PC-3 (cell line): ENCODE measurements around the gene RFPL4A. TPM values are rescaled to one million over a fixed set of nuclear protein-coding genes. Genes with fewer than 3 reads are reported as not detected.

Source experiments
- ATAC-seq: fragments of 200-7000 bp; cut with Tn5 transposase; 2 replicates; pipeline ENCODE4 v1.9.1; 2020; ENCODE audit warnings: mild to moderate bottlenecking, moderate library complexity
- BruUV-seq: library from RNA; stranded (reverse); fragments of 400-500 nt; replicated peaks from 2 replicates; lab custom pipeline; 2021; lab: Mats Ljungman, UMichigan
- CTCF ChIA-PET: fragments of 300-600 bp; sonication (Branson Sonifier 250); formaldehyde crosslinking; loops from one replicate; lab custom pipeline; 2022; ENCODE audit warnings: antibody characterized with exemption; lab: Charles Lee
- POLR2A ChIA-PET: fragments of 300-600 bp; sonication (Branson Sonifier 250); formaldehyde crosslinking; loops from one replicate; lab custom pipeline; 2022; ENCODE audit warnings: antibody characterized with exemption; ENCODE audit not compliant: unreplicated experiment; lab: Charles Lee
- DNase-seq: peaks from one replicate; pipeline ENCODE4 v3.0.0-alpha.2; 2015
- H2AFZ ChIP-seq: fragments of 300-600 bp; sonication (generic); 2 replicates; pipeline ENCODE4 v1.6.0; 2016; ENCODE audit warnings: antibody characterized with exemption, low read length
- H3F3A ChIP-seq: fragments of 300-600 bp; sonication (generic); one replicate; pipeline ENCODE4 v1.6.0; 2017; ENCODE audit warnings: antibody characterized with exemption, low read length, control low read depth, mild to moderate bottlenecking; ENCODE audit not compliant: unreplicated experiment
- H3K27ac ChIP-seq: fragments of 300-600 bp; sonication (generic); 2 replicates; pipeline ENCODE4 v1.5.1; 2016; ENCODE audit warnings: mild to moderate bottlenecking, low read length
- H3K27me3 ChIP-seq: fragments of 300-600 bp; sonication (generic); 2 replicates; pipeline ENCODE4 v1.6.1; 2016; ENCODE audit warnings: low read length, mixed read lengths
- H3K36me3 ChIP-seq: fragments of 300-600 bp; sonication (generic); 2 replicates; pipeline ENCODE4 v1.6.1; 2016; ENCODE audit warnings: low read depth, mixed run types, low read length, mixed read lengths
- H3K4me1 ChIP-seq: fragments of 300-600 bp; sonication (generic); 2 replicates; pipeline ENCODE4 v1.5.1; 2016; ENCODE audit warnings: low read length; ENCODE audit not compliant: insufficient read depth
- H3K4me2 ChIP-seq: fragments of 300-600 bp; sonication (generic); 2 replicates; pipeline ENCODE4 v1.6.0; 2016; ENCODE audit warnings: low read length
- H3K4me3 ChIP-seq: fragments of 300-600 bp; sonication (generic); 2 replicates; pipeline ENCODE4 v1.5.1; 2016; ENCODE audit warnings: mild to moderate bottlenecking, low read length, mixed read lengths
- H3K79me2 ChIP-seq: fragments of 300-600 bp; sonication (generic); 2 replicates; pipeline ENCODE4 v1.6.1; 2017; ENCODE audit warnings: low read length, mixed read lengths
- H3K9ac ChIP-seq: fragments of 300-600 bp; sonication (generic); 2 replicates; pipeline ENCODE4 v1.6.0; 2016; ENCODE audit warnings: mild to moderate bottlenecking, low read length
- H3K9me2 ChIP-seq: fragments of 300-600 bp; sonication (generic); replicated peaks from 2 replicates; pipeline ENCODE4 v1.6.1; 2016; ENCODE audit warnings: mixed run types, low read length, mixed read lengths
- H3K9me3 ChIP-seq: fragments of 300-600 bp; sonication (generic); 2 replicates; pipeline ENCODE4 v1.6.1; 2016; ENCODE audit warnings: low read length, mixed read lengths
- H4K20me1 ChIP-seq: fragments of 300-600 bp; sonication (generic); 2 replicates; pipeline ENCODE4 v1.6.1; 2016; ENCODE audit warnings: low read length, mixed read lengths
- EZH2 ChIP-seq: fragments of 300-600 bp; sonication (generic); IDR thresholded peaks from one replicate; pipeline ENCODE4 v1.6.1; 2017; ENCODE audit warnings: antibody characterized with exemption, mild to moderate bottlenecking, low read length; ENCODE audit not compliant: unreplicated experiment
- EZH2phosphoT487 ChIP-seq: fragments of 300-600 bp; sonication (generic); IDR thresholded peaks from 2 replicates; pipeline ENCODE4 v1.6.1; 2018; ENCODE audit warnings: mild to moderate bottlenecking, antibody characterized with exemption, low read length, borderline replicate concordance
- intact Hi-C: fragments of 100-400 bp; cut with micrococcal nuclease; formaldehyde crosslinking; loops from 2 replicates; pipeline ENCODE4 v1.9.0; 2023
- total RNA-seq: library from RNA; depleted of rRNA; stranded (reverse); fragments of >200 nt; gene quantifications from 2 replicates; pipeline ENCODE4 v1.2.3, GENCODE V29; 2014
- TF ChIP-seq, protein P1 (sequence below): fragments of 300-600 bp; sonication (generic); conservative IDR thresholded peaks from 2 replicates; pipeline ENCODE4 v1.5.1; 2017; ENCODE audit warnings: antibody characterized with exemption, low read depth, mild to moderate bottlenecking, low read length

The RFPL4A gene
- total RNA-seq, 1 experiment from 2014 or later, result not detected

GRCh38 chr19:55778331-55778730 lies 19.4 kb downstream of the RFPL4A start:
- Histone ChIP-seq H3K9me3 (no peaks in the 10 kb centered on the region), H3K27ac (no peak overlapping the region), H3K4me2 (no peak overlapping the region), H3K4me3 (no peak overlapping the region), H3K36me3 (no peaks in the 10 kb centered on the region), H4K20me1 (no peaks in the 10 kb centered on the region), H3K9ac (no peak overlapping the region), H3K4me1 (no peaks in the 10 kb centered on the region), H3K9me2 (no peaks in the 10 kb centered on the region), H2AFZ (no peak overlapping the region), H3F3A (no peaks in the 10 kb centered on the region), H3K27me3 (peaks cover 84% of the 10 kb centered on the region), H3K79me2 (no peaks in the 10 kb centered on the region)
- POLR2A ChIA-PET, result no interaction called here
- intact Hi-C loops, result no loop called here
- CTCF ChIA-PET, result no interaction called here
- DNase-seq, result no peak
- TF ChIP-seq EZH2phosphoT487 (no peak), EZH2 (no peak)
- TF ChIP-seq, protein P1, sequence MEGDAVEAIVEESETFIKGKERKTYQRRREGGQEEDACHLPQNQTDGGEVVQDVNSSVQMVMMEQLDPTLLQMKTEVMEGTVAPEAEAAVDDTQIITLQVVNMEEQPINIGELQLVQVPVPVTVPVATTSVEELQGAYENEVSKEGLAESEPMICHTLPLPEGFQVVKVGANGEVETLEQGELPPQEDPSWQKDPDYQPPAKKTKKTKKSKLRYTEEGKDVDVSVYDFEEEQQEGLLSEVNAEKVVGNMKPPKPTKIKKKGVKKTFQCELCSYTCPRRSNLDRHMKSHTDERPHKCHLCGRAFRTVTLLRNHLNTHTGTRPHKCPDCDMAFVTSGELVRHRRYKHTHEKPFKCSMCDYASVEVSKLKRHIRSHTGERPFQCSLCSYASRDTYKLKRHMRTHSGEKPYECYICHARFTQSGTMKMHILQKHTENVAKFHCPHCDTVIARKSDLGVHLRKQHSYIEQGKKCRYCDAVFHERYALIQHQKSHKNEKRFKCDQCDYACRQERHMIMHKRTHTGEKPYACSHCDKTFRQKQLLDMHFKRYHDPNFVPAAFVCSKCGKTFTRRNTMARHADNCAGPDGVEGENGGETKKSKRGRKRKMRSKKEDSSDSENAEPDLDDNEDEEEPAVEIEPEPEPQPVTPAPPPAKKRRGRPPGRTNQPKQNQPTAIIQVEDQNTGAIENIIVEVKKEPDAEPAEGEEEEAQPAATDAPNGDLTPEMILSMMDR, result no peak
- ATAC-seq, result no peak
- BruUV-seq, result no TSS peak

DNA sequence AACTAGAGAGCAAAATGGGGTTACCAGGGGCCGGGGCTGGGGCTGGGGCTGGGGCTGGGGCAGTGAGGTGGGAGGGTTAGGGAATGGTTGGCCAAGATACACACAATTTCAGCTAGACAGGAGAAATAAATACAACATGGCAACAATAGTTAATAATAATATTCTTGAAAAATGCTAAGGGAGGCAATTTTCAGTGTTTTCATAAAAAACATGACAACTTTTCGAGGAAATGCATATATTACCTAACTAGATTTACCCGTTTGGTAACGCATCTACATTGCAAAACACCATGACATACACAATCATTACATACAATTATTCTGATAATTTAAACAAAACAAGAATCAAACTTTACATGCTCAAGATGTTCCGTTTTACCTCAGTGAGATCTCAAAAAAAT lies 22.2 kb downstream of the RFPL4A start:
- POLR2A ChIA-PET, result no interaction called here
- no peak for ATAC-seq

DNA sequence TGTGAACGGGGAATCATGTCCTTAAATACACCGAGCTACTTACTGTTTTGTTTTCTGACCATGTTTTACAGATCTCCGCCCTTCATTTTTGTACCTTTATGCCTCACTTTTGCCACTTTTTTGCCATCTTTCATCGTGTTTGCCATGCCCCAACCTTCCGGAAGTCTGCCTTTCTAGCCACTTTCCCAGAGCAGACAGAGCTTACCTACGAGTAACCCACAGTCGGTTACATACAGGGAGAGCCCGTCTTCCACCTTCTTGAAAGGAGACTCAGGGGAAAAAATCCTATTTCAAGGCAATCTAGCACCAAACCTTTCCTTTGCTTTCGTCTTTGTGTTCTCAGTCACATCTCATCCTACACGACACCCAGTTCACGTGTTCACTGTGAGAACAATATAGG lies 36.1 kb downstream of the RFPL4A start:
- TF ChIP-seq EZH2phosphoT487, result no peak
- intact Hi-C loops, result no loop called here
- H4K20me1 ChIP-seq, result no peaks in the 10 kb centered on the region
- no peaks in the 10 kb centered on the region for H3K79me2 ChIP-seq
- ATAC-seq, result no peak
- peaks cover 88% of the 10 kb centered on the region for H3K27me3 ChIP-seq
- H3K9ac ChIP-seq, result no peak overlapping the region
- H3K27ac ChIP-seq, result no peak overlapping the region
- no peak overlapping the region for H2AFZ ChIP-seq
- H3F3A ChIP-seq, result no peaks in the 10 kb centered on the region
- ChIA-PET CTCF (no interaction called here), POLR2A (no interaction called here)
- H3K9me3 ChIP-seq, result no peaks in the 10 kb centered on the region
- no peaks in the 10 kb centered on the region for H3K9me2 ChIP-seq
- no peaks in the 10 kb centered on the region for H3K36me3 ChIP-seq
- no TSS peak for BruUV-seq
- no peak overlapping the region for H3K4me2 ChIP-seq
- no peaks in the 10 kb centered on the region for H3K4me1 ChIP-seq
- no peak overlapping the region for H3K4me3 ChIP-seq
- DNase-seq, result no peak

More for the DNA sequence above, 22.2 kb downstream of the RFPL4A start:
- no peaks in the 10 kb centered on the region for H3K36me3 ChIP-seq
- H3K9me3 ChIP-seq, result no peaks in the 10 kb centered on the region
- no peak overlapping the region for H3K4me3 ChIP-seq
- no peaks in the 10 kb centered on the region for H3K9me2 ChIP-seq
- TF ChIP-seq EZH2 (no peak), EZH2phosphoT487 (no peak)
- TF ChIP-seq, protein P1, result no peak
- CTCF ChIA-PET, result no interaction called here
- H2AFZ ChIP-seq, result no peak overlapping the region
- no peaks in the 10 kb centered on the region for H3K4me1 ChIP-seq
- no peaks in the 10 kb centered on the region for H4K20me1 ChIP-seq
- BruUV-seq, result no TSS peak
- no peaks in the 10 kb centered on the region for H3K79me2 ChIP-seq
- H3K4me2 ChIP-seq, result no peak overlapping the region
- H3K9ac ChIP-seq, result no peak overlapping the region
- no peak for DNase-seq
- H3K27me3 ChIP-seq, result peaks cover 96% of the 10 kb centered on the region
- intact Hi-C loops, result no loop called here
- no peak overlapping the region for H3K27ac ChIP-seq
- H3F3A ChIP-seq, result no peaks in the 10 kb centered on the region
